ENCODE data around the gene UPP2.

UPP2 gene

GRCh38 chr2:158101384-158101926 lies at the start of gene UPP2:
Gene UPP2, plus strand, starts transcription at chr2:158101876. Its CDS starts 188 bp downstream, at chr2:158102064.
- no peak for DNase-seq (ENCODE audit: low read depth)

DNA sequence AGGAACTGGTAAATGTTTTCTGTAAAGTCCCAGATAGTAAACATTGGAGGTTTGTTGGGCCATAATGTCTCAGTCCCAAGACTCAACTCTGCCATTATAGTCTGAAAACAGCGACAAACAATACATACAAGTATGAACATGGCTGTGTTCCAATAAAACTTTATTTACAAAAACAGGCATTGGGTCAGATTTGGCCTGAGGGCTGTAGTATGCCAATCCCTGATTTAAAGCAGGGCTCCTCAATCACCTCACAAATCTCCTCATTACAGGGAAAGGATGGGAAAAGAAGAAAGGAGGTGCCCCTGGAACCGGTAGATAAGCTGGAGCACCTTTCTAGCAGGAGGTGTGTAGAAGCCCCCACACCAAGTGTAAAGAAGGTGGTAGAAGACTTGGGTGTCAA lies 48.9 kb upstream of the UPP2 start:
- DNase-seq (ENCODE audit: low read depth) = no peak

DNA sequence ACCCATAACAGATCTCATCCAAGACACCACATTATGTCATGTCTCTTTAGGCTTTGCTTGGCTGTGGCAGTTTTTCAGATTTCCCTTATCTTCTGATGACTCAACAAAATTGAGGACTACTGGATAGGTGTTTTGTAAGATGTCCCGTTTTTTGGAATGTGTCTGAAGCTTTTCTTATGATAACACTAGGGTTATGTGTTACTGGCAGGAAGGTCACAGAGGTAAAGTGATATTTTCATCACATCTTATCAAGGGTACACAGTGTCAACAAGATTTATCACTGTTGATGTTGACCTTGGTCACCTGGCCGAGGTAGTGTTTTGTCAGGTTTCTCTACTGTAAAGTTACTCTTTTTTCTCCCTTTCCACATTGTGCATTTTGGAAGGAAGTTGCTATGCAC lies 44.8 kb upstream of the UPP2 start:
- DNase-seq (ENCODE audit: low read depth) = no peak

DNA sequence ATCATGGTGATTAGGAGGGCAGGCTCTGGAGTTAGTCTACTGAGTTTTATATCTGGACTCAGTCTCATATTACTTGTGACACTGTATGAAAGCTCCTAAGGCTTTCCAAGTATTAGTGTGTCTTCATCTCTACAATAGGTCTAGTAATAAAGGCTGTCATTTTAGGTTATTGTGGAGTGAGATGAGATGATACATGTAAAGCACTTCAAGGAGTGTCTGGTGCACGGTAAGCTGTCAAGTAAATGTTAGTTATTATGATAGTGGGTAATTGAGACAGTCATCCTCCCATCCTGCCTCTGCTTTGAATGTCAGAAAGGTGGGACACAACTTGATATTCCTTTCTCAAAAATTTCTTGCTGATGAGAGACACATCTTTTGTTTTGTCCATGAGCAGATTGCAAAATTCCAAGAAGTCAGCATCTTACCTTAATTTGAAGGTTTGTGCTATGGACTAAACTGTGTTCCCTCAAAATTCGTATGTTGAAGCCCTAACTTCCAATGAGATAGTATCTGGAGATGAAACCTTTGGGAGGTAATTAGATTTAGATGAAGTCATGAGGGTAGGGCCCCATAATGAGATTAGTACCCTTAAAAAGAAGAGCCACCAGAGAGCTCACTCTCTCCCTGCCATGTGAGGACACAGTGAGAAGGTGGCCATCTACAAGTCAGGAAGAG lies 41.4 kb upstream of the UPP2 start:
- no peak for DNase-seq (ENCODE audit: low read depth)

DNA sequence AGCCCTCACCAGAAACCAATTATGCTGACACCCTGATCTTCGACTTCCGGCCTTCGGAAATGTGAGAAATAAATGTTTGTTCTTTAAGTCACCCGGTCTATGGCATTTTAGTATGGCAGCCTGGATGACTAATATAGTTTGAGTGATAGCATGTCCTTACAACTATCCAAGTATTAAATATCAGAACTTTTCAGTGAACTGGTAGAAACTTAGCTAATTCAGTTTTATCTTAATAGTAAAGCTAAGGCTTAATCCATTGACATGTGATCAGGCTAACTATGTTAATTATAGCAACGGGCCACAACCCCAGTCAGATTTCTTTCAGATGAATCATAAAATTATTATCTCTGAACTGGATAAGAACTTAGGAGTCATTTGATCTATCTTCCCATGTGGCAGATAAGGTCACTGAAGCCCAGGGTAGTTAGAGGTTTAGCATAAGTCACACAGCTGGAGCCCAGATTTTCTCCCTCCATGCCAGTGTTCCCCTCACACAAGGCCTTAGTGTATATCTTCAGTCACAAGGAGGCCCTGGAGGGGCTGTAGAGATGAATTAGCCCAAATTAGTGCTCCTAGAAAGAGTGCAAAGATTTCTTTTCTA lies 40.7 kb upstream of the UPP2 start:
- DNase-seq (ENCODE audit: low read depth) = no peak

GRCh38 chr2:158061763-158062162 lies 39.9 kb upstream of the UPP2 start:
- no peak for DNase-seq (ENCODE audit: low read depth)

- no peak for DNase-seq (ENCODE audit: low read depth)
Observed at GRCh38 chr2:158066046-158066713, 35.5 kb upstream of the UPP2 start.

DNA sequence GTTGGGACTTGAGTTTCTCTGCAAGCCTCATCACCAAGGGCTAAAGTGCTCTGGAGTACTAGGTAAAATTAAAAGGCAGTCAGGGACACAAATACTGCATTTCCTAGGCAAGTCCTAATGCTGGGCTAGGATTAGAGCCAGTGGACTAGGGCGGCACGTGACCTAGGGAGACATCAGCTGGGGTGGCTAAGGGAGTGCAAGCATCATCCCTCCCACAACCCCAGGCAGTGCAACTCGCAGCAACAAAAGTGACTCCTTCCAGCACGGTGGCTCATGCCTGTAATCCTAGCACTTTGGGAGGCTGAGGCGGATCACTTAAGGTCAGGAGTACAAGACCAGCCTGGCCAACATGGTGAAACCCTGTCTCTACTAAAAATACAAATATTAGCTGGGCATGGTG lies 30.7 kb upstream of the UPP2 start:
- no peak for DNase-seq (ENCODE audit: low read depth)

DNA sequence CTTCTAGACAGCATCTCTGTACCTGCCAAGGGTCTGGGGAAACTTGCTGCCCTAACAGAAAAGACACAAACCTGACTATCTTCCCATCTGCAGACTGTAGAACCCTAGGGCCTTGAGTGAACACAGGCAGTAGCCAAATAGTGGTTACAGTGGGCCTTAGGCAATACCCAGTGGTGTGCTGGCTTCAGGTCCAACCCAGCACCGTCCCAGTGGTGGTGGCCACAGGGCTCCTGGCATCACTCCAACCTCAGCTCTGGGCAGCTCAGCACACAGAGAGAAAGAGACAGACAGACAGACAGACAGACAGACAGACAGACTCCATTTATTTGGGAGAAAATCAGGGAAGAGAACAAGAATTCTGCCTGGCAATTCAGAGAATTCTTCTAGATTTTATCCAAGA lies 29.3 kb upstream of the UPP2 start:
- no peak for DNase-seq (ENCODE audit: low read depth)

- no peak for DNase-seq (ENCODE audit: low read depth)
Observed at GRCh38 chr2:158079672-158080071, 22.0 kb upstream of the UPP2 start.

GRCh38 chr2:158088093-158088492 lies 13.6 kb upstream of the UPP2 start:
- DNase-seq (ENCODE audit: low read depth) = no peak

DNA sequence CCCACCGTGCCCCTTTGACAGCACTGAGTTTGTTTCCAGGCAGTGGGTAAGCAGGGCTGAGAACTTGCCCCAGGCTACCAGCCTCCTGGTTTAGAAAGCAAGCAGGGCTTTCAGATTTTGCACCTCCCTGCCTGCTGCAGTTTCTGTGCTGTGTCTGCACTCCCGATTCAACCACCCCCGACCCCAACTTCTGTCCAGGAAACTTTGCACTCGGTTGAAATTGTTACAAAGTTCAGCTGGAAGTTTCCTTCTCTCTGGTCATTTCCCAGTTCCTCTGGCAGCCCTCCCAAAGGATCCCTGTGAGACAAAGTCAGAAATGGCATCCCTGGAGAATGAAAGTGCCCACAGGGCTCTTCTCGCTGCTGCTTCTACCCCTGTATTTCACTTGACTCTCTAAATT lies 12.4 kb upstream of the UPP2 start:
- no peak for DNase-seq (ENCODE audit: low read depth)

- no peak for DNase-seq (ENCODE audit: low read depth)
Observed at GRCh38 chr2:158091647-158092046, 10.0 kb upstream of the UPP2 start.

DNA sequence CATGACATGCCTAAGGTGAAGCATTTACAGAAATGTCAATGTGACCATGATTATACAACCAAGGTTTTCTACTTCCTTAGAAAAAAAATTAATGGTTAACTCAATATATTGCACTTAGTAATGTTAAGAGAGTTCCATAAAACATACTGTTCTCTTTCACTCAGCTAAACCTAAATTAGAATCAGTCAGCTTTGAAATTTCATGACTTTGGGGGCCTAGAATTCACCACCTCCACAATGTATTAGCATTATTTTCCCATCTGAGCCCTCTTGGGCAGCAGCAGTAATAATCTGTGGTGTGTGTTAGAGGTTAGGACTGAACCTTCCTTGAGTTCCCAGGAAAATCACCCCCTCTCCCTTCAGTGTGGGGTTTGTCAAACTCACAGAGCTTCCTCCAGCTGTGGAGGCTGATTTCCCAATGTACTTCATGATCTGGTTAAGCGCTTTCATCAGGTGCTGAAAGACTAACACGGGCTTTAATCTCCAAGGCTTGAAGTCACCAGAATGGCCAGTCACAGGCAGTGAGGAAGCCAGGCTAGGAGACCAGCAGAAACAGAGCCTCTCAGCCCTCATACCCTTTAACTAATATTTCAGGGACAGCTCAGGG lies 7.1 kb upstream of the UPP2 start:
- DNase-seq (ENCODE audit: low read depth) = no peak

DNA sequence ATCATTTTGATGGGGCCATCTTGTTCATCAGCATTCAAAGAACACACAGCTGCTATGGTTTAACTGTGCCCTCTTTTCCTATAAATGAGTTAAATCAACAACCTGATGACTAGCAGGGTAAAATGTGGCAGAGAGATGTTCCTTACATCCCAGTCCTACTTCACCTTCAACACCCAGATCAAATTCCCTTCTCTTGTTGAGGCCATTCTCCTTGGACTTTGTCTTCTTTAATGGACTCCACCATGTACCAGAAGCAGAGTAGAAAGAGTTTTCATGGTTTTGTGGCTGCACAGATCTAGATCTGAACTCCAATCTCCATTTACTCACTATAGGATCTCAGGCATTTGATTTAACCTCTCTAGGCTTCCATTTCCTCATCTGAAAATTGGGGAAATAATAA lies 6.4 kb upstream of the UPP2 start:
- DNase-seq (ENCODE audit: low read depth) = no peak

DNA sequence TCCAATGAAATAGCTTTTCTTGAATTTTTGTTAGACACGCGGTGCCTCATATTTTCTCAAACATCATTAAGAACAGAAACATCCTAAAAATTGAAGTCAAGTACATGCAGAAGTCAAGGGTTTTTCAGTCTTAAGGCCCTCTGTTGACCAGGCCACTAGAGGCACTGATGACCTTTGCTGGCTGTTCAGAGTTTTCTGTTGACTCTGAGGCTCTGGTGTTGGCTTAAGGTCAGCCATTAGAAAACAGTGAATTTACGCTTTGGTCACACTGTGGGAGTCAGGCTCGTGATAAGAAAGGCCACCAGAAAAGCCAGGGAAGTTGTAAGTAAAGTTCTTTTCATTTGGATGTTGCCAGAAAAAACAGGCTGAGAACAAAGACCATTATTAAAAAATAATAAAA lies 5.8 kb upstream of the UPP2 start:
- no peak for DNase-seq (ENCODE audit: low read depth)

GRCh38 chr2:158097481-158097880 lies 4.2 kb upstream of the UPP2 start:
- no peak for DNase-seq (ENCODE audit: low read depth)

DNA sequence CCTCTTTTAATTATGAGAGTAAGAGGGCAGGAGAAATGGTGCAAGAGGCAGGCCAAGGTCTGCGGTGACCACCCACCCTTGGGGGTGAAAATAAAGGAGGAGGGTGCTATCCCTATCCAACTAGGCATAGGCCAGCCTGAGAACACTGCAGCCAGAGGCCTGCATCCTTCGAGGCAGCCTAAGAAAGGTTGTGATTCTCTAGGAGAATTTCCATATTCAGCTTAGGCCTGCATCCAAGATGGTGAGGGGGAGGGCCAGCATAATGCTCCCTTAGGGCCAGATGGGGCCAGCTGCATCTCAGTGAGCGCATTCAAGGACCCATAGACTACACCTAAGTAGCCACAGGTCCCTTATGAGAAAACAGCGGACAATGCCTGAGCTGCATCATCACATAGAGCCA lies 3.5 kb upstream of the UPP2 start:
- DNase-seq (ENCODE audit: low read depth) = no peak

GRCh38 chr2:158099716-158100115 lies 2.0 kb upstream of the UPP2 start:
- DNase-seq (ENCODE audit: low read depth) = no peak

- no peak for DNase-seq (ENCODE audit: low read depth)
Observed at GRCh38 chr2:158100411-158100810, 1.3 kb upstream of the UPP2 start.

- DNase-seq (ENCODE audit: low read depth) = no peak
Observed at GRCh38 chr2:158102446-158102845, 770 bp downstream of the UPP2 start.

DNA sequence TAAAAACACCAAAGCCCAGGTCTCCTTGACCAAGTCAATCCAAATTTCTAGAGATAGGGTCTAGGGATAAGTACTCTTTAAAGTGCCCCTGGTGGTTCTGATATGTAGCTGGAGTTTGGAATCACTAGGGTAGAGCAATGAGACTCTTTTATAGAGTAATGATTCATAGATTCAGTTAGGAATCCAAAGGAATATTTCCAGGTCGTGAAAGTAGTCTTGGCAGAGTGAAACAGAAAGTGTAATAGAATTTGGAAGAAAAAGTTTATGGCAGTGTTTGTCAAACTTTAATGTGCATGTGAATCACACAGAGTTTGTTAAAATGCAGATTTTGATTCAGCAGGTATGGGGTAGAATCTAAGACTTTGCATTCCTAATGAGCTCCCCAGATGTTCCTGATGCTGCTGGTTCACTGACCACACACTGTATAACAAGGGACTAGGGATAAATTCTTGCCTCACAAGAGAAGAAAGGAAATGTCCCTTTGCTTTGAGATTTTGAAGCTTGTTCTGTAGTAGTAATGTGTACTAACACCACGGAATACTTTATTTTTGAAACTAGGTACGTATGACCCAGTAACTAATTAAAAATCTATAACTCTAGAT lies 1.8 kb downstream of the UPP2 start:
- DNase-seq (ENCODE audit: low read depth) = no peak

GRCh38 chr2:158104903-158105302 lies 3.2 kb downstream of the UPP2 start:
- DNase-seq (ENCODE audit: low read depth) = no peak
